H9 (cell line): ENCODE measurements around the gene CALHM4. TPM values are rescaled to one million over a fixed set of nuclear protein-coding genes. Genes with fewer than 3 reads are reported as not detected.

Experiments used
- DNase-seq: peaks from one replicate; pipeline ENCODE4 v3.0.0-alpha.2; 2017
- H2AFZ ChIP-seq: one replicate; pipeline ENCODE4 v1.6.1; 2013; ENCODE audit warnings: mild to moderate bottlenecking, low read length, control low read depth, moderate library complexity
- H2AK5ac ChIP-seq: 2 replicates; pipeline ENCODE4 v1.6.1; 2013; ENCODE audit warnings: low read length, control low read depth, mixed read lengths; ENCODE audit not compliant: insufficient read length
- H2BK120ac ChIP-seq: one replicate; pipeline ENCODE4 v1.6.1; 2013; ENCODE audit warnings: low read depth, mild to moderate bottlenecking, low read length, control low read depth, inconsistent platforms; ENCODE audit not compliant: poor library complexity, severe bottlenecking
- H2BK12ac ChIP-seq: 2 replicates; pipeline ENCODE4 v1.6.1; 2013; ENCODE audit warnings: low read length, control low read depth, mixed read lengths, low read depth; ENCODE audit not compliant: insufficient read length
- H2BK15ac ChIP-seq: 2 replicates; pipeline ENCODE4 v1.6.1; 2013; ENCODE audit warnings: low read depth, low read length, control low read depth
- H2BK20ac ChIP-seq: one replicate; pipeline ENCODE4 v1.6.1; 2013; ENCODE audit warnings: low read depth, mild to moderate bottlenecking, low read length, control low read depth, inconsistent platforms; ENCODE audit not compliant: poor library complexity, severe bottlenecking
- H2BK5ac ChIP-seq: 2 replicates; pipeline ENCODE4 v1.6.1; 2013; ENCODE audit warnings: low read length, control low read depth, mixed read lengths; ENCODE audit not compliant: insufficient read length
- H3K14ac ChIP-seq: 2 replicates; pipeline ENCODE4 v1.6.1; 2013; ENCODE audit warnings: low read length, control low read depth; ENCODE audit not compliant: insufficient read depth
- H3K18ac ChIP-seq: 2 replicates; pipeline ENCODE4 v1.6.1; 2013; ENCODE audit warnings: low read depth, mild to moderate bottlenecking, mixed read lengths, low read length, control low read depth; ENCODE audit not compliant: insufficient read length
- H3K23ac ChIP-seq: 2 replicates; pipeline ENCODE4 v1.6.1; 2013; ENCODE audit warnings: low read length, control low read depth, mixed read lengths, low read depth; ENCODE audit not compliant: insufficient read length
- H3K23me2 ChIP-seq: 2 replicates; pipeline ENCODE4 v1.6.1; 2013; ENCODE audit warnings: low read depth, mild to moderate bottlenecking, mixed read lengths, low read length, control low read depth; ENCODE audit not compliant: insufficient read length, poor library complexity, severe bottlenecking
- H3K27ac ChIP-seq: 2 replicates; pipeline ENCODE4 v1.5.1; 2013; ENCODE audit warnings: low read length, control low read depth, mixed read lengths, low read depth; ENCODE audit not compliant: insufficient read length
- H3K27me3 ChIP-seq: 2 replicates; pipeline ENCODE4 v1.6.1; 2013; ENCODE audit warnings: low read length, control low read depth, inconsistent platforms; ENCODE audit not compliant: insufficient read depth
- H3K4ac ChIP-seq: 2 replicates; pipeline ENCODE4 v1.6.1; 2013; ENCODE audit warnings: low read depth, mild to moderate bottlenecking, control low read depth, inconsistent platforms, low read length, moderate library complexity
- H3K4me1 ChIP-seq: 2 replicates; pipeline ENCODE4 v1.6.1; 2013; ENCODE audit warnings: low read length, control low read depth, inconsistent platforms; ENCODE audit not compliant: insufficient read depth
- H3K4me2 ChIP-seq: 2 replicates; pipeline ENCODE4 v1.6.1; 2013; ENCODE audit warnings: low read length, control low read depth, mixed read lengths; ENCODE audit not compliant: insufficient read length, insufficient read depth
- H3K56ac ChIP-seq: 2 replicates; pipeline ENCODE4 v1.6.1; 2013; ENCODE audit warnings: low read depth, mild to moderate bottlenecking, mixed read lengths, low read length, control low read depth; ENCODE audit not compliant: insufficient read length
- H3K79me1 ChIP-seq: 2 replicates; pipeline ENCODE4 v1.6.1; 2013; ENCODE audit warnings: low read depth, mild to moderate bottlenecking, moderate library complexity, low read length, control low read depth, inconsistent platforms; ENCODE audit not compliant: insufficient read depth, poor library complexity, severe bottlenecking
- H3K79me2 ChIP-seq: 2 replicates; pipeline ENCODE4 v1.6.1; 2013; ENCODE audit warnings: low read length, control low read depth, inconsistent platforms; ENCODE audit not compliant: insufficient read depth
- H3K9ac ChIP-seq: 2 replicates; pipeline ENCODE4 v1.6.1; 2013; ENCODE audit warnings: low read length, control low read depth, mixed read lengths; ENCODE audit not compliant: insufficient read length; ENCODE audit errors: extremely low read depth
- H3K9me3 ChIP-seq: one replicate; pipeline ENCODE4 v1.6.1; 2013; ENCODE audit warnings: low read depth, low read length, inconsistent platforms; ENCODE audit not compliant: control insufficient read depth
- H3T11ph ChIP-seq: one replicate; pipeline ENCODE4 v1.6.1; 2013; ENCODE audit warnings: mild to moderate bottlenecking, low read length, control low read depth, inconsistent platforms
- H4K20me1 ChIP-seq: one replicate; pipeline ENCODE4 v1.6.1; 2013; ENCODE audit not compliant: control insufficient read depth, insufficient read length, insufficient read depth
- H4K5ac ChIP-seq: 2 replicates; pipeline ENCODE4 v1.6.1; 2013; ENCODE audit warnings: low read depth, mild to moderate bottlenecking, mixed read lengths, low read length, control low read depth; ENCODE audit not compliant: insufficient read length
- H4K8ac ChIP-seq: replicated peaks from 2 replicates; pipeline ENCODE4 v1.6.1; 2013; ENCODE audit warnings: low read length, control low read depth, mixed read lengths, low read depth; ENCODE audit not compliant: insufficient read length
- H4K91ac ChIP-seq: 2 replicates; pipeline ENCODE4 v1.6.1; 2013; ENCODE audit warnings: low read depth, mild to moderate bottlenecking, moderate library complexity, mixed read lengths, low read length, control low read depth; ENCODE audit not compliant: insufficient read length
- H3K27ac Mint-ChIP-seq, 3 experiments: 2 replicates in 2 of 3; 3 replicates in 1 of 3; pipeline ENCODE4 v1.8.0; 2020 to 2021; ENCODE audit warnings: mixed read lengths in 3 of 3, mild to moderate bottlenecking in 1 of 3, moderate library complexity in 1 of 3
- H3K27me3 Mint-ChIP-seq: 2 replicates; pipeline ENCODE4 v1.8.0; 2021; ENCODE audit warnings: low read depth, mild to moderate bottlenecking, moderate library complexity, mixed read lengths
- H3K36me3 Mint-ChIP-seq, 3 experiments: 2 replicates in 2 of 3; 3 replicates in 1 of 3; pipeline ENCODE4 v1.8.0; 2020 to 2021; ENCODE audit warnings: low read depth in 3 of 3, mixed read lengths in 3 of 3; ENCODE audit not compliant: insufficient read depth in 1 of 3
- H3K4me1 Mint-ChIP-seq, 2 experiments: 2 replicates each; pipeline ENCODE4 v1.8.0; 2020; ENCODE audit warnings: mixed read lengths in 2 of 2
- H3K4me3 Mint-ChIP-seq, 2 experiments: 2 replicates in 1 of 2; 3 replicates in 1 of 2; pipeline ENCODE4 v1.8.0; 2020 to 2021; ENCODE audit warnings: mild to moderate bottlenecking in 2 of 2, mixed read lengths in 2 of 2, moderate library complexity in 1 of 2
- H3K9me3 Mint-ChIP-seq, 2 experiments: 2 replicates in 1 of 2; 3 replicates in 1 of 2; pipeline ENCODE4 v1.8.0; 2020; ENCODE audit warnings: mild to moderate bottlenecking in 2 of 2, mixed read lengths in 2 of 2, moderate library complexity in 1 of 2
- WGBS: extraction: QIAGEN DNeasy Blood & Tissue Kit; methylation state at CpG from one replicate; pipeline ENCODE4 v1.1.7; 2013; ENCODE audit warnings: missing lambda C conversion rate, low lambda C conversion rate, mixed read lengths; ENCODE audit not compliant: insufficient read length; ENCODE audit errors: extremely low coverage; 5-methylcytosine and 5-hydroxymethylcytosine counted together
- total RNA-seq: library from RNA; stranded (reverse); gene quantifications from 2 replicates; pipeline ENCODE4 v1.2.1, GENCODE V29; 2021
- TF ChIP-seq, protein P1 (sequence below): fragments of 200-600 bp; sonication (generic); conservative IDR thresholded peaks from 3 replicates; pipeline ENCODE4 v1.8.0; 2021; ENCODE audit warnings: antibody characterized with exemption, mild to moderate bottlenecking

Gene CALHM4
- total RNA-seq, 1 experiment from 2014 or later: not detected

DNA sequence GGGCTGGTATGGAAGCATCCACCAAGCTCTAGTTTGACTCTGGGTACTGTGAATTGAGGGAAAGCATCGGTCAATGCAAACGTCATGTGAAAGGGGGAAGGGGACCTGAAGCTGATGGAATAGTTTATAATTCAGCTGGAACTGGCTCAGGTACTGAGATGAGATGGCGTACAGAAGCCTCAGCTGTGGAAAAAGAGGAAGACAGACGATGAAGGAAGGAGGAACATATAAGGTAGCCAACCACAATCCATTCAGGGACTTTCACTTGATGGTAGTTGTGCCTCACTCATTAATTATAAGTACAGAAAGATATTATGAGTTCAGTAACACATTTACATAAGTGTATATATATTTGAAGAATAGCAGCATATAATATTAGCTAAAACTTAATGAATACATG lies 39.4 kb upstream of the CALHM4 start:
- Mint-ChIP-seq H3K36me3 (0 out of 7 replicates have a peak, but pooled peaks cover 0 to 2% (median 0%) of the 10 kb centered on the region in 3 experiments), H3K4me3 (no peak overlapping the region), H3K27ac (no peak overlapping the region), H3K27me3 (no peaks in the 10 kb centered on the region; the same call in 1 of the 2 replicates), H3K9me3 (peaks cover 0 to 3% of the 10 kb centered on the region in 2 experiments; a peak in 3 of 5 replicates), H3K4me1 (peaks cover 11 to 18% of the 10 kb centered on the region in 2 experiments)
- Histone ChIP-seq H3K4ac (no peak overlapping the region), H3K14ac (no peak overlapping the region), H3K27me3 (no peaks in the 10 kb centered on the region), H2BK20ac (no peak overlapping the region), H2BK5ac (no peak overlapping the region), H2BK120ac (no peak overlapping the region), H3K27ac (no peak overlapping the region), H3K9ac (no peak overlapping the region), H3T11ph (no peak overlapping the region), H2BK12ac (no peak overlapping the region), H3K79me2 (no peaks in the 10 kb centered on the region), H3K9me3 (no peaks in the 10 kb centered on the region), H3K4me1 (peaks cover 4% of the 10 kb centered on the region; the same call in 1 of the 2 replicates), H4K5ac (no peak overlapping the region), H2AFZ (no peak overlapping the region), H2AK5ac (no peak overlapping the region), H4K91ac (no peak overlapping the region), H4K20me1 (no peaks in the 10 kb centered on the region), H3K79me1 (no peaks in the 10 kb centered on the region), H3K4me2 (no peak overlapping the region), H2BK15ac (no peak overlapping the region), H3K56ac (no peak overlapping the region), H4K8ac (no peak overlapping the region), H3K18ac (no peak overlapping the region), H3K23me2 (no peaks in the 10 kb centered on the region), H3K23ac (no peak overlapping the region)
- no peak for DNase-seq
- no CpG with 5 or more reads among the region's 4 CpGs for WGBS
- TF ChIP-seq, protein P1, sequence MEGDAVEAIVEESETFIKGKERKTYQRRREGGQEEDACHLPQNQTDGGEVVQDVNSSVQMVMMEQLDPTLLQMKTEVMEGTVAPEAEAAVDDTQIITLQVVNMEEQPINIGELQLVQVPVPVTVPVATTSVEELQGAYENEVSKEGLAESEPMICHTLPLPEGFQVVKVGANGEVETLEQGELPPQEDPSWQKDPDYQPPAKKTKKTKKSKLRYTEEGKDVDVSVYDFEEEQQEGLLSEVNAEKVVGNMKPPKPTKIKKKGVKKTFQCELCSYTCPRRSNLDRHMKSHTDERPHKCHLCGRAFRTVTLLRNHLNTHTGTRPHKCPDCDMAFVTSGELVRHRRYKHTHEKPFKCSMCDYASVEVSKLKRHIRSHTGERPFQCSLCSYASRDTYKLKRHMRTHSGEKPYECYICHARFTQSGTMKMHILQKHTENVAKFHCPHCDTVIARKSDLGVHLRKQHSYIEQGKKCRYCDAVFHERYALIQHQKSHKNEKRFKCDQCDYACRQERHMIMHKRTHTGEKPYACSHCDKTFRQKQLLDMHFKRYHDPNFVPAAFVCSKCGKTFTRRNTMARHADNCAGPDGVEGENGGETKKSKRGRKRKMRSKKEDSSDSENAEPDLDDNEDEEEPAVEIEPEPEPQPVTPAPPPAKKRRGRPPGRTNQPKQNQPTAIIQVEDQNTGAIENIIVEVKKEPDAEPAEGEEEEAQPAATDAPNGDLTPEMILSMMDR: no peak
